Measurements from ENCODE around the gene SMIM24.
"Not testable (repeated sequence)": the region's sequence is repeated elsewhere in the genome, so short reads cannot be mapped to it uniquely, and the experiment has no call there.

SMIM24 gene

DNA sequence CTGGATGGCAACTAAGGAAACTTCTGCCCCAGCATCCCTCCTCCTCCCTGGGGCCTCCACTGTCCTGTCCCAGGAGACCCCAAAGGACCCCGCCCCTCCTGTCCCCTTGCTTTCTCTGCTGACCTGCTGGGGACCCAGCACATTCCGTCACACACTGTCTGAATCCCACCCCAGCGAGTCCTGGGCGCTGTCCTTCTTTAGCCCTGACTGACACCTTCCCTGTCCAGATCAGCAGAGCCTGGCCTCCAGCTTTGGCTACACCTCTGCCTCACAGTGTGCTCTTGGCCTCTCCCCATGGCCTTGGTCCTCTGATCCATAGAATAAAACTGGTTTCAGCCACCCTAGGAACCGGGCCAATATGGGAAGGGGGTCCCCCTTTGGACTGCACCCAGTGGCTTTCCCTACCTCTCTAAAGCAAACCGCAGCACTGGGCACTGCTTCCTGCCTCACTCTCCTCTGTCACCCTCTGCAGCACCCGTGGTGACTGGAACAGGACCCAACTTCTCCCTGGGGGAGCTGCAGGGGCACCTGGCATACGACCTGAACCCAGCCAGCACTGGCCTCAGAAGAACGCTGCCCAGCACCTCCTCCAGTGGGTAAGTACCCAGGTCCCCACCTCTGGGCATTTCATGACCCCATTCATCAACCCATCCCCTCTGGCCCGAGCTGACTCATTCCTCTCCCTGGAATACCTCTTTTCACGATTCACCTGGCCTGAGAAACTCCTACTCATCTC is 46.4 kb downstream of the SMIM24 start:
- DNase-seq (ENCODE audit: low spot score): no peak

DNA sequence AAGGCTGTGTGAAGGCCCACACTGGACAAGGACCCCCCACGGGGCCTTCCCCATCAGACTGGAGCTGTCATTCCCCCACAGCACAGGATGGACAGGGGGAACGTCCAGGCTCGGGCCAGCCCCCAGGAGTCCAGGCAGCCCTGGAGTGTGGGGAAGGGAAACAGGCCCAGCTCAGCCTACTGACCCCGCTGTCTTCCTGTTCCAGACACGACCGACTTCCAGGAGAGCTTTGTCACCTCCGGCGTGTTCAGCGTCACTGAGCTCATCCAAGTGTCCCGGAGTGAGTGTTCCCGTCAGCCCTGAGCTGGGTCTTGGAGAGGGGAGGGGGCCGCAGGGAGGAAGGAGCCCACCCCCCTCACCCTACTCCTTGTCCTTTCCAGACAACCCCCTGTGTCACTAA is 47.0 kb downstream of the SMIM24 start:
- no peak for DNase-seq (ENCODE audit: low spot score)

DNA sequence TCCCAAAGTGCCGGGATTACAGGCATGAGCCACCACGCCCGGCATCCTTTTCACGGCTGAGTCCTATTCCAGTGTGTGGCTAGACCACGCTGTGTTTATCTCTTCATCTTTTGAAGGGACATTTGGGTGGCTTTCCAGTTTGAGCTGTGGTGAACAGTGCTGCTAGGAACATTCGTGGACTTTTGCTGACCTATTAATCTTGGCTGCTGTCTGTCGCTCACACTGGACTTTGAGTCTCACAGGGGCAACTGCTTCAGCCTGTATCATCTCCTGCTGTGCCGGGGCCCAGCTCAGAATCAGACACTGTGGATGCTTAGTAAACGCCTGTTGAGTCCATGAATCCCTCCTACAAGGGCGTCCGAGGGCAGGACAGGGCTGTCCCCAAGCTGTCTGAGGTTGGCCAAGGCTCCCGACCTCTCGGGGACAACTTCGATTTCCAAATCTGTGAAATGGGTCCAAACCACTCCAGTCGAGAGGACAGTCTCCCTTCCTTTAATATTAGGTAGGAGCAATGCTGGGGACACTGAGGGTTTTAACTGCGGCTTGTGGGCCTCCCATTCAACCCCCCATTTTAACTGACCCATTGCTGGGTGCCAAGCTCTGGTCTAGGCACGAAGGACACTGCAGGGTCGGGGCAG is 48.4 kb downstream of the SMIM24 start:
- no peak for DNase-seq (ENCODE audit: low spot score)

DNA sequence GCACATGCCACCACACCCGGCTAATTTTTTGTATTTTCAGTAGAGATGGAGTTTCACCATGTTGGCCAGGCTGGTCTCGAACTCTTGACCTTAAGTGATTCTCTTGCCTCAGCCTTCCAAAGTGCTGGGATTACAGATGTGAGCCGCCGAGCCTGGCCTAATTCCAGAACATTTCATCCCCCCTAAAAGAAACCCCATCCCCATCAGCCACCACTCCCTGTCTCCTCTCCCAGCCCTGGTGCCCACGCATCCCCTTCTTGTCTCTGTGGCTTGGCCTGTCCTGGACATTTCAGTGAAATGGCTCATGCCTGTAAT is 50.0 kb downstream of the SMIM24 start:
- not testable (repeated sequence) for DNase-seq (ENCODE audit: low spot score)

DNA sequence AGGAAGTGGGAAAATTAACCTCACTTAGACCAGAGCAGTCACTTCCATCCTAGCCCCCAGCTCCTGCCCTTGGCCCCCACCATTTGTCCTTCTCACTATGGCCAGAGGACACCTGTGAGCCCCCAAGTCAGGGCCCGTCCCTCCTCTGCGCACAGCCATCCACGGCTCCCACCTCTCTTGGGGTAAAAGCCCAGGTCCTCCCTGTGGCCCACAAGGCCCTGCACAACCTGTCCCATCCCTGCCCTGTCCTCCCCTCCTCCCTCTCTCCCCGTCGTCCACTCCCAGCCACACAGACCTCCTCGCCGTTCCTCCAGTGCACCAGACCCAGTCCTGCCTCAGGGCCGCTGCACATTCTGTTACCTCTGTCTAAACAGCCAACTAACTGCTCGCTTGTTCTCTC is 53.9 kb downstream of the SMIM24 start:
- no peak for DNase-seq (ENCODE audit: low spot score)
